ENCODE data around the gene DNAH17. TPM values are rescaled to one million over a fixed set of nuclear protein-coding genes. Genes with fewer than 3 reads are reported as not detected.

The DNAH17 gene
- total and polyA plus RNA-seq, 2 donors (not counting 3 experiments of a cell fraction or from before 2014, with no cell fraction given) = not detected

DNA sequence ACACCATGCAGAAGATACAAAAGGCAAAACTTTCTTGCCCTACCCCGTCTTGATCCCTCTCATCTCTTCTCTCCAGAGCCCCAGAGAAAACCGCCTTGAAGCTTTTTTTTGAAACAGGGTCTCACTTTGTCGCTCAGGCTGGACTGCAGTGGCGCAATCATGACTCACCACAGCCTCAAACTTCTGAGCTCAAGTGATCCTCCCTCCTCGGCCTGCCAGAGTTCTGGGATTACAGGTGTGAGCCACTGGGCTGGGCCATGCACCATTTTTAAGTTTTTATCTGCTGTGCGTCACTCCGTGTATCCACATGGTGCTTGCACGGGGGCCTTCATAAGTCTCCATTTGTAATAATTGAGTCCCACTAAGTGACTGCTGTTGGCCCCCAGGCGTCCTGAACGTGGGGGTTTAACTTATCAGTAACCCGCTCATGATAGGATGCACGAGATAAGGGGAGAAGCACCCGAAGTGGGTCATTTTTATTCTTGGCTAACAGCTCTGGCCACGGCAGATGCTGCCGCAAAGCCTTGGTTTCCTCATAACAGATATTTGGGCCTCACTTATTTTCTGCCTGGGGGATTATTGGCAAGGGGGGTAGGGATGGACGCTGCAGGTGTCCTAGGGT, 8.6 kb downstream of the DNAH17 start:
- Histone ChIP-seq H4K20me1 (replicated peaks; ENCODE audit: control insufficient read depth, extremely low read depth, insufficient read depth, low read length) (no peaks in the 10 kb centered on the region), H3K79me2 (ENCODE audit: control insufficient read depth, insufficient read depth, low read length) (no peaks in the 10 kb centered on the region), H3K9me3 (replicated peaks; ENCODE audit: control insufficient read depth, insufficient read depth, low read length) (no peaks in the 10 kb centered on the region), H3K9ac (replicated peaks; ENCODE audit: extremely low read depth, insufficient read depth, low read length) (no peak overlapping the region), H3K27ac (ENCODE audit: insufficient read depth, low read depth, low read length) (no peak overlapping the region), H3K4me3 (replicated peaks in 1 of 3; ENCODE audit: insufficient read depth in 1 of 3, low read depth in 1 of 3, low read length in 3 of 3) (no peak overlapping the region), H3K36me3 (ENCODE audit: control insufficient read depth in 2 of 2, extremely low read depth in 1 of 2, insufficient read depth in 2 of 2, low read length in 2 of 2) (no peaks in the 10 kb centered on the region), H3K4me1 (ENCODE audit: control insufficient read depth, extremely low read depth, insufficient read depth, low read length) (no peaks in the 10 kb centered on the region), H3K27me3 (ENCODE audit: control insufficient read depth in 2 of 2, insufficient read depth in 2 of 2, low read length in 2 of 2) (peaks cover 7 to 9% of the 10 kb centered on the region in 2 experiments), H3K9me1 (replicated peaks; ENCODE audit: control insufficient read depth, extremely low read depth, insufficient read depth, low read length) (no peaks in the 10 kb centered on the region), H3K4me2 (ENCODE audit: insufficient read depth, low read length) (no peak overlapping the region), H2AFZ (ENCODE audit: low read depth, low read length) (no peak overlapping the region)
- TF ChIP-seq CTCF (IDR thresholded peaks at IDR 0.05; ENCODE audit: extremely low read depth in 1 of 2, insufficient read depth in 1 of 2, low read depth in 1 of 2, low read length in 2 of 2) (no peak), GATA2 (IDR thresholded peaks at IDR 0.05; ENCODE audit: insufficient read depth, insufficient read length, low read depth, low read length) (no peak), MYC (IDR thresholded peaks at IDR 0.05; ENCODE audit: low read depth, low read length) (no peak), FOS (IDR thresholded peaks at IDR 0.05; ENCODE audit: borderline replicate concordance, insufficient read depth, low read length) (no peak)
- DNase-seq (ENCODE audit: low read depth, low spot score) = no peak
- intact Hi-C loops (cut with micrococcal nuclease) (no loop called here), dilution Hi-C loops (cut with MboI; ENCODE audit: extremely low pct_ligation_motif_present, low sequenced_read_pairs) (no loop called here)
- no TSS peak for BruUV-seq (replicated peaks)
- ChIA-PET CTCF (interaction anchor here (1.7 kb wide), 1 partner anchor 14 kb away, joined by 4 read pairs; no protein-coding TSS in a partner anchor), POLR2A (no interaction called here)
- no peak for FAIRE-seq

DNA sequence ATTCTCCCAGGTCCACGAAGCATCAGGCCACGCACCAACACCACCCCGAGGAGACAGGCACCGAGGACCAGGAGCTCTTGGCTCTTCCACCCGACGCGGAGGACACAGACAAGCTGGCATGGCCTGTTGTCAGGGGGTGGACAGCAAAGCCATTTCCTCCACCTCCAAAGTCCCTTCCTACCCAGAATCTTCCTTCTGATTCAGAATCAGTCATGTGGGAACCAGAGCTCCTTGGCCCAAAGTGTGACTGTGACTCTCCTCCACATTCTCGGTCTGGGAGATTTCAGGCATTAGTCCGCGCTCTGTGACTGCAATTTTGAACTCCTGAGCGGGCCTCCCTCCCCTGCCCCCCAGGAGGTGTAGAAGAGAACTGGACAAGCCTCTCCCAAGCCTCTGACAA, 9.2 kb downstream of the DNAH17 start:
- POLR2A ChIA-PET = no interaction called here
- dilution Hi-C loops (cut with MboI; ENCODE audit: extremely low pct_ligation_motif_present, low sequenced_read_pairs) = no loop called here

More for the DNA sequence above, 9.2 kb downstream of the DNAH17 start:
- H3K36me3 ChIP-seq (ENCODE audit: control insufficient read depth in 2 of 2, extremely low read depth in 1 of 2, insufficient read depth in 2 of 2, low read length in 2 of 2) = no peaks in the 10 kb centered on the region
- FAIRE-seq (no peak), DNase-seq (ENCODE audit: low read depth, low spot score) (no peak)
- no peak overlapping the region for H2AFZ ChIP-seq (ENCODE audit: low read depth, low read length)
- no peaks in the 10 kb centered on the region for H4K20me1 ChIP-seq (replicated peaks; ENCODE audit: control insufficient read depth, extremely low read depth, insufficient read depth, low read length)
- no peak for TF ChIP-seq MAX (IDR thresholded peaks at IDR 0.05; ENCODE audit: insufficient read depth, insufficient read length)
- TF ChIP-seq POLR2A (IDR thresholded peaks at IDR 0.05; ENCODE audit: low read depth, low read length) = no peak
- TF ChIP-seq CTCF (IDR thresholded peaks at IDR 0.05; ENCODE audit: extremely low read depth in 1 of 2, insufficient read depth in 1 of 2, low read depth in 1 of 2, low read length in 2 of 2) = no peak
- CTCF ChIA-PET = interaction anchor here (1.7 kb wide), 1 partner anchor 14 kb away, joined by 4 read pairs; no protein-coding TSS in a partner anchor
- intact Hi-C loops (cut with micrococcal nuclease) = no loop called here
- no peak overlapping the region for H3K9ac ChIP-seq (replicated peaks; ENCODE audit: extremely low read depth, insufficient read depth, low read length)
- H3K9me1 ChIP-seq (replicated peaks; ENCODE audit: control insufficient read depth, extremely low read depth, insufficient read depth, low read length) = no peaks in the 10 kb centered on the region
- no peak overlapping the region for H3K27ac ChIP-seq (ENCODE audit: insufficient read depth, low read depth, low read length)
- no peaks in the 10 kb centered on the region for H3K79me2 ChIP-seq (ENCODE audit: control insufficient read depth, insufficient read depth, low read length)
- no TSS peak for BruUV-seq (replicated peaks)
- no peaks in the 10 kb centered on the region for H3K4me1 ChIP-seq (ENCODE audit: control insufficient read depth, extremely low read depth, insufficient read depth, low read length)
- no peak overlapping the region for H3K4me2 ChIP-seq (ENCODE audit: insufficient read depth, low read length)
- peaks cover 9 to 13% of the 10 kb centered on the region in 2 experiments for H3K27me3 ChIP-seq (ENCODE audit: control insufficient read depth in 2 of 2, insufficient read depth in 2 of 2, low read length in 2 of 2)
- no peaks in the 10 kb centered on the region for H3K9me3 ChIP-seq (replicated peaks; ENCODE audit: control insufficient read depth, insufficient read depth, low read length)
- no peak overlapping the region for H3K4me3 ChIP-seq (replicated peaks in 1 of 3; ENCODE audit: insufficient read depth in 1 of 3, low read depth in 1 of 3, low read length in 3 of 3)

Measured in endothelial cell of umbilical vein (primary cell).